ENCODE results near the gene CCL28. TPM values are rescaled to one million over a fixed set of nuclear protein-coding genes. Genes with fewer than 3 reads are reported as not detected.
A peak's percentile ranks its signal among the peaks of the same experiment; 100 is the strongest.
"Not testable (repeated sequence)": the region's sequence is repeated elsewhere in the genome, so short reads cannot be mapped to it uniquely, and the experiment has no call there.

Gene CCL28, protein sequence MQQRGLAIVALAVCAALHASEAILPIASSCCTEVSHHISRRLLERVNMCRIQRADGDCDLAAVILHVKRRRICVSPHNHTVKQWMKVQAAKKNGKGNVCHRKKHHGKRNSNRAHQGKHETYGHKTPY
- 10 to 100 TPM in 1 of 4 donors, 1 to 10 TPM in 3; 2.7 to 15.1 (median 7.2) TPM for total RNA-seq

- WGBS, 2 donors, result 75 to 83% methylated on average over 6 of the region's 6 CpGs
- H3K4me3 ChIP-seq, result no peak within 1 kb of the TSS
- no peak for DNase-seq (ENCODE audit: low spot score in 2 of 2)
- H3K9me3 ChIP-seq, result peaks cover 0 to under 1% (median 0%) of the 10 kb centered on the region in 4 donors
- TF ChIP-seq CTCF (IDR thresholded peaks at IDR 0.05) (no peak), POLR2A (IDR thresholded peaks at IDR 0.05) (no peak), EP300 (IDR thresholded peaks at IDR 0.05) (no peak)
- no peaks in the 10 kb centered on the region for H3K27me3 ChIP-seq
- H3K4me1 ChIP-seq, result no peaks in the 10 kb centered on the region
- no peaks in the 10 kb centered on the region for H3K36me3 ChIP-seq
- H3K27ac ChIP-seq, result peak within 1 kb of the TSS in 1 of 4 donors; percentile 2
Measured at GRCh38 chr5:43412156-43412555, at the start of gene CCL28. Gene CCL28 (minus strand): TSS chr5:43412391. CDS start chr5:43412316, 75 bp downstream.

DNA sequence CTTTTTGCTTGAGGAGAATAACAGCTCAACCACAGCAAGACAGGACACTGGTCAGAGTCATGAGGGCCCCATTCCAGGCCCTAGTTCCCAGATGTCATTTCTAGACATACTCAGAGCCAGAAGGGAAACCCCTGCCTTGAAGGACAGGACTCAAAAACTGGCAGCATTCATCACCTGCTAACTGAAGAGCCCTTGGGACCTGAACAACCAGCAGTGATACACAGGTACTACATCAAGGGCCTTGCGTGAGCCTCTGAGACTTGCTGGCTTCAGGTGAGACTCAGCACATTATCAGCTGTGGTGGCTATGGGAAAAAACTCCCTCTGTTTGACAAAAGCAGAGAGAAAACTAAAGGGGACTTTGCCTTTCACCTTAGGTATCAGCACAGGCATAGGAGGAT, 48.9 kb upstream of the CCL28 start:
- H3K4me1 ChIP-seq, result no peaks in the 10 kb centered on the region
- 100% methylated on average over 1 of the region's 1 CpG for WGBS, 2 donors
- peaks cover 0 to 42% (median 0%) of the 10 kb centered on the region in 3 donors for H3K36me3 ChIP-seq
- H3K9me3 ChIP-seq, result peaks cover 0 to 28% (median 6%) of the 10 kb centered on the region in 4 donors
- no peak for TF ChIP-seq POLR2A (IDR thresholded peaks at IDR 0.05)
- no peak for TF ChIP-seq EP300 (IDR thresholded peaks at IDR 0.05)
- TF ChIP-seq CTCF (IDR thresholded peaks at IDR 0.05), result no peak
- H3K27ac ChIP-seq, result no peak overlapping the region
- no peak overlapping the region for H3K4me3 ChIP-seq
- H3K27me3 ChIP-seq, result no peaks in the 10 kb centered on the region
- no peak for DNase-seq (ENCODE audit: low spot score in 2 of 2)

GRCh38 chr5:43456556-43456955, 44.4 kb upstream of the CCL28 start:
- WGBS, 2 donors, result 91 to 92% methylated on average over 3 of the region's 3 CpGs
- Histone ChIP-seq H3K27me3 (no peaks in the 10 kb centered on the region), H3K4me1 (no peaks in the 10 kb centered on the region), H3K4me3 (no peak overlapping the region), H3K9me3 (peaks cover 0 to 16% (median 4%) of the 10 kb centered on the region in 4 donors), H3K27ac (no peak overlapping the region), H3K36me3 (peaks cover 0 to 67% (median 0%) of the 10 kb centered on the region in 3 donors)
- TF ChIP-seq EP300 (IDR thresholded peaks at IDR 0.05), result no peak
- no peak for TF ChIP-seq CTCF (IDR thresholded peaks at IDR 0.05)
- TF ChIP-seq POLR2A (IDR thresholded peaks at IDR 0.05), result no peak
- no peak for DNase-seq (ENCODE audit: low spot score in 2 of 2)

DNA sequence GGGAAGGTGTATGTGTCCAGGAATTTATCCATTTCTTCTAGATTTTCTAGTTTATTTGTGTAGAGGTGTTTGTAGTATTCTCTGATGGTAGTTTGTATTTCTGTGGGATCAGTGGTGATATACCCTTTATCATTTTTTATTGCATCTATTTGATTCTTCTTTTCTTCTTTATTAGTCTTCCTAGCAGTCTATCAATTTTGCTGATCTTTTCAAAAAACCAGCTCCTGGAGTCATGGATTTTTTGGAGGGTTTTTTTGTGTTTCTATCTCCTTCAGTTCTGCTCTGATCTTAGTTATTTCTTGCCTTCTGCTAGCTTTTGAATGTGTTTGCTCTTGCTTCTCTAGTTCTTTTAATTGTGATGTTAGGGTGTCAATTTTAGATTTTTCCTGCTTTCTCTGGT, 29.4 kb upstream of the CCL28 start:
- peaks cover 0 to 60% (median 13%) of the 10 kb centered on the region in 4 donors for H3K9me3 ChIP-seq

DNA sequence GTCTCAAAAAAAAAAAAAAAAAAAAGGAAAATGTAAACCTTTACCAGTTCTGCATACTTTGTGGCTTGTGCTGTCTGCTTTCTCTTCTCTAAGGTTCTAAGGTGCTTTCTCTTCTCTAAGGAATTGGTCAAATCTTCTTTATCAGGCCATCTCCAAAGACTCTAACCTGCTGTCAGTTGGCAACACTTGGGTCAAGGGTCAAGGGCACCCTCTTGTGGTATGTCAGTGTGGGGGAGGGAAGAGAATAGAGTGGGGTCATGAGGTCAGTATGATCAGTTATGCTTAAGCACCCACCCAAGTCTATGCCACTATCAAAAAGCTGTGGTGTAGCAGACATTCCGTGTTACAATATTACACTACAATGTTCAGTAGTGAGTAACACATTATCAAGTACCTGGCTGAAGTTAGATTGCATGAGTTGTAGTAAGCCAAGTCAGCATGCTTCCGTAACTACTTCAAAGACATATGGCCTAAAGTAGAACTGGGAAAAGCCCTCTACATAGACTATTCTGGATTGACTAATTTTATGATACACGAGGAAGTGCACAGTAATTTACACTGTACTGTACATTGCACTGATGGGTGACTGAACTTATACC, 25.0 kb upstream of the CCL28 start:
- Histone ChIP-seq H3K27ac (no peak overlapping the region), H3K27me3 (no peaks in the 10 kb centered on the region), H3K9me3 (peaks cover 0 to 45% (median 3%) of the 10 kb centered on the region in 4 donors), H3K4me3 (no peak overlapping the region), H3K4me1 (peaks cover 0 to 19% (median 2%) of the 10 kb centered on the region in 4 donors), H3K36me3 (no peaks in the 10 kb centered on the region)
- 95 to 98% methylated on average over 3 of the region's 3 CpGs for WGBS, 2 donors
- no peak for DNase-seq (ENCODE audit: low spot score in 2 of 2)
- no peak for TF ChIP-seq POLR2A (IDR thresholded peaks at IDR 0.05)
- TF ChIP-seq CTCF (IDR thresholded peaks at IDR 0.05), result no peak
- TF ChIP-seq EP300 (IDR thresholded peaks at IDR 0.05), result no peak

More for the DNA sequence above, 29.4 kb upstream of the CCL28 start:
- H3K4me1 ChIP-seq; H3K27ac ChIP-seq; H3K4me3 ChIP-seq; DNase-seq (ENCODE audit: low spot score in 2 of 2); H3K27me3 ChIP-seq: not testable (repeated sequence)
- H3K36me3 ChIP-seq, result peaks cover 0 to 42% (median 0%) of the 10 kb centered on the region in 3 donors
